Caki2 (cell line): ENCODE results near the gene ATL2. TPM values are rescaled to one million over a fixed set of nuclear protein-coding genes. Genes with fewer than 3 reads are reported as not detected.
"Not testable (repeated sequence)": the region's sequence is repeated elsewhere in the genome, so short reads cannot be mapped to it uniquely, and the experiment has no call there.

ENCODE experiments used
- DNase-seq: peaks from one replicate; pipeline ENCODE4 v3.0.0-alpha.2; 2015; ENCODE audit warnings: low read depth
- in situ Hi-C: cut with HindIII; loops from 2 replicates; pipeline ENCODE4 v1.10.0; 2016; ENCODE audit warnings: low sequenced_read_pairs, low pct_unique_long_range_greater_than_20kb, mixed read lengths
- total RNA-seq: library from RNA; depleted of rRNA; stranded (reverse); fragments of >200 nt; shearing (Covaris generic); gene quantifications from 2 replicates; pipeline ENCODE4 v1.2.3, GENCODE V29; 2014; ENCODE audit warnings: low replicate concordance

Gene ATL2
- total RNA-seq, 1 experiment from 2014 or later = 65.8 TPM

DNA sequence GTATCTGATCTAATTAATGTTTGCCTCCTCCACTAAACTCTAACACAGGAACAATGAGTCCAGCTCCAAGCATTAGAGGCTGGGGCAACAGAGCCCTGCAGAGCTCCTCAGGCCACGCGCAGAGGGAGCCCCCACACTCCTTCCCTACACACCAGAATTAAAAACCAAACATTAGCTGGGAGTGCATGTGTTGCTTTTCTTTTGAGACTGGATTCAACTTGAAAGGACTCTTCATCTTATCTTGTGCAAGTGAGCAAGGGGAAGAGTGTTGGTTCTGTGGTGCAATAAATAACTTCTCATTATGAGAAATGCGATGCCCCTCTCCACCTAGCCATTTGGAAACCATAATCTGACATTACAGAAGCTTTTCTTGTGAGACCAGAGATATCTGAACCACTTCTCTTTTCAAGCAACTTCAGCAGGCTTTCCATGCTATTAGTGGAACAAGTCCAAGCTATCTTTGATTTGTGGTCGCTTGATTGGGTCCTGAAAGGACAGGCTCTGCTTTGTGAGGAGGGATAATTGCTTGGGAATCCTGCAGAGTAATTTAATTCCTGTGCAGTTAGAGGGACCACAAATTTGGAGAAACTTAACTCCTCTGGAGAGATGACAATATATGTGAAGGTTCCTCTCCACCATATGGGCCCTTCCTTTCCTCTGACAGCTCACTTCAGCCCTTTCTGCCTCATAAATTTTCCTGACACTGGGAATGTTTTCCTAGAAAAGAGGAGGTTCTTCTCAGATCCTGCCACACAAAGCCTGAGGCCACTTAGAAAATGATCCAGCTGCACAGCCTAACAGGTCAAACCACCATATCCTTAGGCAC is 112.5 kb downstream of the ATL2 start:
- DNase-seq = no peak
- in situ Hi-C loops = no loop called here

DNA sequence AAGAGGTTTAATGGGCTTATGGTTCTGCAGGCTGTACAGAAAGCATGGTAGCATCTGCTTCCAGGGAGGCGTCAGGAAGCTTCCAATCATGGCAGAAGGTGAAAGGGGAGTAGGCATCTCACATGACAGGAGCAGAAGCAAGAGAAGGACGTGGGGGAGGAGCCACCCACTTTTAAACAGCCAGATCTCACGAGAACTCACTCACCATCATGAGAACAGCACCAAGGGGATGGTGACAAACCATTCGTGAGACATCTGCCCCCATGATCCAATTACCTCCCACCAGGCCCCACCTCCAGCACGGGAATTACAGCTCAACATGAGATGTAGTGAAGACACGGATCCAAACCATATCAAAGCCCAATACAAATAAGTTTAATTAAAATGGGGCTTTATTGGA is 113.8 kb downstream of the ATL2 start:
- in situ Hi-C loops = no loop called here
- DNase-seq = no peak

DNA sequence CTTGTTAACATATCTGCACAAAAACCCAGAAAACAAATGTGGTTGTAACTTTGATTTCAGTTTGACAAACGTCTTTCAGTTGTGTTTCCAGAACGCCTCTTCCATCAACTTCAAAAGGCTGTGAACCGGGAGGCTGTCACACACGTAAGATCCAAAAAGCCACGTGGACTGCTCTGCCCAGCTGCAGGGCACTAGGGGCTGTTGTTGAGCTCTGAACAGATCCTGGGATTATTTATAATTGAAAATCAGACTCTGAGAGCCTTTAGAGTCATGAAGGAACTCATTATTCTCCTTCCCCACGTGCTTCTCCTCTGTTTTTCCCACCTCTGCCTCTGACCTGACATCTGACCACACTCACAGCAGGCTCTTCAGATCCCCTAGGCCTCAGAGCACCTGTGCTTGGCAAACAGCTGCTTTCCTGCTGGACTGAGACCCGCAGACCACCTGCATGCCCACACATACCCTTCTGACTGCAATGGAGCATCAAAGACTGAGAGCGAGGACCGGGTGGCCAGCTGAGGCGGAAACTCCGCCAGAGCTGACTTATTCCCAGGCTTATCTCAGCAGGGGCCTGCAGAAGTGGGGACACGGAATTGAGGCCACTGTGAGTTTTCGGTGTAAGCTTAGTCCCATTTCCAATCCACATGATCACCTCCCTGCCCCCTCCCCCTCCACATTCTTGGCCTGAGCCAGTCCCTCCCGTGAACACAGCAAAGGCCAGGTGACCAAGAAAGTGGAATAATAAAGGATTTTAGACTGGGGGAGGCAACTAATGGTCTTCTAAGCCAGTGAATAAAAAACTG is 114.8 kb downstream of the ATL2 start:
- in situ Hi-C loops = no loop called here
- no peak for DNase-seq

DNA sequence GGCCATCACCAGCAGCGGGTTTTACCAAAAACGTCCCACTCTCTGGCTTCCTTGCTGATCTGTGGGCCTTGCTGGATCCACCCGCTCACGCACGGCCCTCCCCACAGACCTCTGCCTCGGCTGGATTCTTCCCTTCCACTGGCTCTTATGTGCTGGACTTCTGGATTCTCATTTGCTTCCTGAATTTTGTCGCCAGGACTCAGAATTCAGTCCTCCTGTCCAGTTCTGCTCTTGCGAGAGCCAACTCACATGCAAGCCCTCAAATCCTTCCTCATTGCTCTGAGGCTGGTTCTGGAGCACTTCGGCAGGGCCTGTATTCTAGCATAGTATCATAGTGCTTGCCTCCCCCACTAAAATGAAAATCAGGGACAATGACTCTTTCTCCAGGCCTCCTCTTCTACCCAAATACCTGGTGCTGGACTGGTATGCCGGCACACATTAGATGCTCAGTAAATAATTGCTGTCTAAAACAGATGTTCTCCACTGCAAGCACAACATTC is 115.5 kb downstream of the ATL2 start:
- DNase-seq = no peak
- in situ Hi-C loops = no loop called here

DNA sequence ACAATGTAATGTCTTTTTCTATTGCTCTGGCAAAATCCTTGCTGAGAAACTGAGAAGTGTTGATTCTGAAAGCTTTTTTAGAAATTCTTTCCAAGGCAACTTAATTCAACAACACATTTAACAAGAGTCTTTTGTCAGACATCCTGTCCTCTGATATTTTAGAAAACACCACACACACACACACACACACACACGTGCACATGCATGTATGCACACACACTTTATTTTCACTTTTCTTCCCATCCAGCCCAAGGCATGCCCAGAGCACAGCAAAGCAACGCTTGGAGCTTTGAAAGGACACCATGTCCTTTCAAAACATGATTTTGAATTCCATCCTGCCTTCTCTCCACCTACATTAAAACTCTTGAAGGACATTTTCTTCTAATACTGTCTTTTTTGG is 116.1 kb downstream of the ATL2 start:
- in situ Hi-C loops = no loop called here
- DNase-seq = no peak

DNA sequence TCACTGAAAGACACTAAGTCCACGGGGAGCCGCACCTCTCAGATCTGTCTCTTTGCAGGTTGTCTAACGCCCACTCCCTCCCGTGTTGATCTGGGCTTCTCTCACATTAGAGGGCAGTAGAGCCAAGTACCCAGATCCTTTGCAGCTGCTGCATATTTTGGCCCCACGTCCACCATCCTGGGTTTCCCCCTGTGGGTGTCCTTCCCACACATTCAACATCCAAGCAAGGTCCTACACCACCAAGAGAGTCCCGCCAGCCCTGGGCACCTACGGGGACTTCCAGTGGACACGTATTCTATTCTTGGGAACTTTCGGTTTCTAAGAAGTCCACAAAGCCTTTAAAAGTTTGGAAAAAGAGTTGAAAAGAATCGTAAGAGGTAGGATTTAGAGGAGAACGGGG is 116.6 kb downstream of the ATL2 start:
- no peak for DNase-seq
- in situ Hi-C loops = no loop called here

DNA sequence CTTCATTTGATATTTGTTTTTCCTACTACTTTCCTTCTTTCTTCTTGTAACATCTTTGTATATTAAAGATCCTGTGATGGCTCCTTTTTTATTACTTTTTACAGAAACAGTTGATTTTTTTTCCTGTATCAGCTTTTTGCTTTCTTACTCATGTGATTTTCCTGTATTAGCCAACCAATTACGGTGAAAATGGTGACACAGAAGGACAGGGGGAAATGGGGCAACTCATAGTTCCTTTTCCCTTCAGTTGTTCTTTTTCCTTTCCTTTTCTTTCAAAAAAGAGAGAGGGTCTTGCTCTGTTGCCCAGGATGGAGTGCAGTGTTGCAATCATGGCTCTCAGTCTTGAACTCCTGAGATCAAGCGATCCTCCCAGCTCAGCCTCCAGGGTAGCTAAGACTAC is 117.8 kb downstream of the ATL2 start:
- in situ Hi-C loops = no loop called here
- no peak for DNase-seq

DNA sequence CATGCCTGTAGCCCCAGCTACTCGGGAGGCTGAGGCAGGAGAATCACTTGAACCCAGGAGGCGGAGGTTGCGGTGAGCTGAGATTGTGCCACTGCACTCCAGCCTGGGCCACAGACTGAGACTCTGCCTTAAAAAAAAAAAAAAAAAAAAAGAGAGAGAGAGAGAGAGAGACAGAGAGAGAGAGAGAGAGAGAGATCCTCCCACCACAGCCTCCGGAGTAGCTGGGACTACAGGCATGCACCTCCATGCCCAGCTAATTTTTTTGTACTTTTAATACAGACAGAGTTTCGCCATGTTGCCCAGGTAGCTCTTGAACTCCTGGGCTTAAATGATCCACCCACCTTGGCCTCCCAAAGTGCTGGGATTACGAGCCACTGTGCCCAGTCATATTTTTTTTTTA is 119.4 kb downstream of the ATL2 start:
- in situ Hi-C loops = not testable (repeated sequence)

DNA sequence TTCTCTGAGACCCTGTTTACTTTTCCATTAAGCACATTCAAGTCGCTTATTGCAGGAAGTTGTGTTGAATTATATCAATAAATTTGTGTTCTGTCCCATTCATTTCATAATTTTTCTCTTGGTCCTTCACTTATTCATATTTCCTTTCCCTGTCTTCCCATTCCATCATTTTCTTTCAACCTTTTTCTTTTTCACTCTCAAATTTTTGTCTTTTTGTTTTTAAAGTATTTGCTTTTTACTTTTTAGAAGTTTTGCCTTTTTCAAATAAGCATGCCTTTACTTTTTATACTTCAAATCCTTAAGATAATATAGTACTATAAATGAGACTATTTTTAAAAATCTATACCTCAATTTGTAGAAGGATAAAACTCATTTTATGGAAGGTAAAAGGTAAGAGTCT is 120.5 kb downstream of the ATL2 start:
- in situ Hi-C loops = no loop called here
- DNase-seq = no peak

More for the DNA sequence above, 119.4 kb downstream of the ATL2 start:
- not testable (repeated sequence) for DNase-seq

DNA sequence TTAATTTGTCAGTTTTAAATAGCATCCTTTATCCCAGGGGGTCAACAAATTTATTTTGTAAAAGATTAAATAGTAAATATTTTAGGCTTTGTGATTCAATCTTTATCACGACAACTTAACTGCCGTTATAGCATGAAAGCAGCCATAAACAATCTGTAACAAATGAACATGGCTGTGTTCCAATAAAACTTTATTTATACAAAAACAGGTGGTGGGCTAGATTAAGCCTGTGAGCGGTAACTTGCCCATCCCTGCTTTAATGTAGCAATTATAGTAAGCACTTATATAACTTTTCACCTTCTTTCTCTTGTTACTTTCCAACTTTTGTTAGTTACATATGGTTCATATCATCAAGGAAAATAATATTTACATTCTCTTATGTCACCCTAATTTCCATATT is 121.9 kb downstream of the ATL2 start:
- DNase-seq = no peak
- in situ Hi-C loops = no loop called here

DNA sequence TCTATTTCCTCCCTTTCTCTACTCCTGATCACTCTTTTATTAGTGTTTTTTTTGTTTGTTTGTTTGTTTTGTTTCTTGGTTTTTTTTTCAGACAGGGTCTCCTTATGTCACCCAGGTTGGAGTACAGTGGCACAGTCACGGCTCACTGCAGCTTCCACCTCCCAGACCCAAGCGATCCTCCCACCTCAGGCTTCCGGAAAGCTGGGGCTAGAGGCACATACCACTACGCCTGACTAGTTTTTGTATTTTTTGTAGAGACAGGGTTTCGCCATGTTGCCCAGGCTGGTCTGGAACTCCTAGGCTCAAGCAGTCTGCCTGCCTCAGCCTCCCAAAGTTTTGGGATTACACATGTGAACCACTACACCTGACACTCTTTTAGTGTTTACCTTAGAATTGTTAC is 122.3 kb downstream of the ATL2 start:
- peak; percentile 40 for DNase-seq
- in situ Hi-C loops = no loop called here

DNA sequence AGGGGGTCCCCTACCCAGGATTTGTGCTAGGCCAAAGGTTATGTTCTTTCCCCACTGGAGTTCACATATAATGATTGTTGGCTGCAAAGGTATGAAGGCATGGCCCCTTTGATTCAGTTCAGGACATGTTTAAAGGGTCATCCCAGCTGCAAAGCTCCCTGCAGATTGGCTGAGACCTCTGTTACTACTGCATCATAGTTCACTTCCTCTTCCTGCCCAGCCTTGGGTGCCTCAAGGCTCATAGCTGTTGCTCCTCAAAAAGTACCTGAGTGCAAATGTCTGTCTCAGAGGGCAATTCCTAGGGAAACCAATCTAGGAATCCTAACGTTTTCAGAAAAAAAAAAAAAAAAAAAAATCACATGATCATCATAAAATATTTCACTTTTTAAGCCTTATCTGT is 125.1 kb downstream of the ATL2 start:
- in situ Hi-C loops = no loop called here
- no peak for DNase-seq

DNA sequence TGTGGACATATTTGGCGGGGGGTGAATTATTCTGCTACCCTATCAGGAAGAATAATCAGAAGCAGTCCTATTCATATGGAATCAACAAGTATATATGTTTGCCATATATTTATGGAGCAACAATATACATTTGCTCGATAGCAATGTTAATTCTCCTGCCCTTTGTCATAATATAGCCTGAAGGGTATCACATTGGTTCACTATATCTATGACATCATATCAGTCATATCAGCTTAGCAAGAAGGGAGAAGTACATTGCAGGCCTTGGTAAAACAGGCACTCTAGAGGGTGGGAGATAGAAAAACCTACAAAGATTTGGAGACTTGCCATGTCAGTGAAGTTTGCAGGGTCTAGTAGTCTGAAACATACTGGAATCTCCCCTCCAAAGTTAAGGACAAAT is 128.4 kb downstream of the ATL2 start:
- in situ Hi-C loops = no loop called here
- no peak for DNase-seq

DNA sequence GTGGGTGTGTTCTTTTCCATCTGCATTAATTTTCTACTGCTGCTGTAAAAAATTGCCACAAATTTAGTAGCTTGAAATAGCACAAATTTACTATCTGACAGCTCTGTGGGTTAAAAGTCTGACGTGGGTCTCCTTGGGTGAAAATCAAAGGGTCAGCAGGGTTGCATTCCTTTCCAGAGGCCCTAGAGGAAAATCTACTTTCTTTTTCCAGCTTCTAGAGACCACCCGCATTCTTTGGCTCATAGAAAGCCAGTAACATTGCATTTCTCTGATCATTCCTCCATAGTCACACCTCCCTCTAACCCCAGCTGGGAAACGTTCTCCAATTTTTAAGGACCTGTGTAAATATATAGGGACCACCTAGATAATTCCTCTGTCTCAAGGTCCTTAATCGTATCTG is 128.8 kb downstream of the ATL2 start:
- in situ Hi-C loops = no loop called here
- no peak for DNase-seq

DNA sequence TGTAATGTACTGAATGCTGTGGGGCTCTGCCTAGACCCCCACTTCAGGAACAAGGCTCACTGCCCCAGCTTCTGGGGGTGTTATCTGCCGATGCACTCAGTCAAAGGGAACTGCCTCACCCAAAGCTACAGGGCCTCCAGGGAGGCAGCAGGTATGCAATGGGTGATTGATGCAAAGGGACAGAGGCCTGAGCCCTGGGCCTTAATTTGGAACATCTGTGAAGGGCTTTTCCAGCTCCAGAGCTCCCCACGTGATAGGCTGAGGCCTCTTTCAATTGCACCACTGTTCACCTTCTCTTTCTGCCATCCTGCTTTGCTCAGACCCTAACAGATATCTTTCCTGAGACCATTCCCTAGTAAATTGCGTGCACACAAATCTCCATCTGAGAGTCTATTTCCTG is 131.0 kb downstream of the ATL2 start:
- in situ Hi-C loops = no loop called here
- no peak for DNase-seq

DNA sequence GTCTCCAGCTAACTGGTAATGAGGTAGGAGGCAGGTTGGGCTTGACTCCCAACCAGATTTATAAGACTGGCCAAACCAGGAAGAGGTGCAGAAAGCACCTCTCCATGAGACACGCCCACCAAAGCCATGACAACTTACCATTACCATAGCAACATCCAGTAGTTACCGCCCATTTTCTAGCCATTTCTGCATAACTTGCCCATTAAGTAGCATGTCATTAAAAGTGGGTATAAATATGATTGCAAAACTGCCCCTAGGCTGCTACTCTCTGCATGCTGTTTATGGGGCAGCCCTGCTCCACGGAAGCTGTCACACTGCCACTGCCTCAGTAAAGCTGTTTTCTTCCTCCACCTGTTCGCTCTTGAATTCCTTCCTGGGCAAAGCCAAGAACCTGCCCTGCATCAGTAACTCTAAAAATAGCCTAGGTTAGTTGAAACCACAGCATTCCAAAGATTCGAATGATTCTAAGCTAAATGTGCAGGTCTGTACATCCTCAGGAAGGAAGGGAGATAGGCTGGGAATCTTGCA is 131.9 kb downstream of the ATL2 start:
- DNase-seq = peak; percentile 6
- in situ Hi-C loops = no loop called here

DNA sequence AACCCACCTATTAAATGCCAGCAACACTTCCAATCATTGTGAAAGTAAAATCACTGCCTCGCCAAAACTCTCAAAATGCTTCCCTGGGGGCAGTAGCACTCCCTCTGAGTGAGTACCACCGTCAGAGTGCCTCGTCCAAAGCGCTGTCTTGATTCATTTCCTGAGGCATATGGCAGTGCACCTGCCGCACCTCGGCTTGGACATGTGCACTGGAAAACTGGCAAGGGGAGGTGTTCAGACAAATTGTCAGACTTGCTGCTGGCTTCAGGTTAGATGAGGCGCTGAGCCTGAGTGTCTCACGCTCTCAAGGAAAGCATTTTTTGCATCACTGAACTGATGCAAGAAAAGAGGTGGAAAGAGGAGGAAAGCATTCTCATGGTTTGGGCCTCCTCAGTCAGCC is 132.8 kb downstream of the ATL2 start:
- in situ Hi-C loops = no loop called here
- no peak for DNase-seq
